HG03103 (cell line): ENCODE measurements around the gene CACNA1G.

Experiments
- ATAC-seq: cut with Tn5 transposase; IDR thresholded peaks from one replicate; pipeline ENCODE4 v1.9.1; 2021; ENCODE audit warnings: low read depth; ENCODE audit not compliant: unreplicated experiment

Gene CACNA1G

DNA sequence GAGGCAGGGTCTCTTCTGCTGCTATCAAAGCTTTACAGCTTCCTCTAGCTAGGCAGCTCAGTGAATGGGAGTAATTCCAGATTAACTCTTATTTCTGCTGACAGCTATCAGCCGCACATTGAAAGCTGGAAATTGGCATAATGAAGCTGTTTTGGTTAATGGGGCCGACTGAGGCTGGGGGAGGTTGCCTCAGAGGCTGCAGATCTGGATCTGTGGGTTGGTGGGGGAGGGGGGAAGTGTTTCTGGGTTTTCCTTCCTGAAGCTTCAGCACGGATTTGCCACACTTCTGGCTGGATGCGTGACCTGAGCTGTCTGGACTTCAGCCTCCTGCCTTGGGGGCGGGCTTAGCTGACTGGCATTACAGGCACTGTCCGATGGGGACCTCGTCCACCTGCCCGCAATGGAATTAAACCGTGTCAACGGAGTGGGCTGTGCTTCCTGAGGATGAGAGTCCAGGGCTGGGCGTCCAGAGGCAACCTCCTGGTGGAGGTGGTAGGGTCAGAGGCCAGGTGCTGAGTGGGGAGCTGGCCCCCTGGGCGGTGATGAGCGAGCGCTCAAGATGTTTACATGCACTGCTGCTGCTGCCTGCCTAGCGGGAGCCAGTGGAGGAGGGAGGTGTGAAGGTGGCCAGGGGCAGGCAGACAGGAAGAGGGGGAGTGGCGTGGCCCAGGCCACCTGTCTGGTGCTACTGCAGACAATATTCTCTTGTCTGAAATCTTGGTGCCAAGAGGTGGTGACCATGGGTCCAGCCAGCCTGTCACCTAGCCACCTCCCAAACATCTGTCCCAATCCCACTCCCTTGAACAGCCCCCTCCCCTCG lies 67.5 kb downstream of the CACNA1G start:
- ATAC-seq, result no peak

DNA sequence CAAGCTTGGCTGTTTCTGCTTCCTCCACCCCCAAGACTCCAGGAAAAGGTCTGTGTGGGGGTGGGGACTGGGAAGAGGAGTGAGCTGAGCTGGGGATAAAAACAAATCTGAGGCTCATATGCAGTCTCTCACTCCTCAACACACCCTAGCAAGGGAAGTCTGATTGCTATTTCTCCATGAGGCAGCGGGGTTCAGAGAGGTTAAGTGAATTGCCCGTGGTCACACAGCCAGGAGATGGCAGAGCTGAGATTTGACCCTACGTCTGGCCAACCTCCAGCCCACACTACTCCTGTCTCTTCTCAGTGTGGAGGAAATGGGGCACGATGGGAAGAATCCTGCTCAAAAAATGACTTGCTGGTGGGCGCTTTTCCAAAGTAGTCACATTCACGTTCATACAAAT lies 69.4 kb downstream of the CACNA1G start:
- ATAC-seq, result no peak

DNA sequence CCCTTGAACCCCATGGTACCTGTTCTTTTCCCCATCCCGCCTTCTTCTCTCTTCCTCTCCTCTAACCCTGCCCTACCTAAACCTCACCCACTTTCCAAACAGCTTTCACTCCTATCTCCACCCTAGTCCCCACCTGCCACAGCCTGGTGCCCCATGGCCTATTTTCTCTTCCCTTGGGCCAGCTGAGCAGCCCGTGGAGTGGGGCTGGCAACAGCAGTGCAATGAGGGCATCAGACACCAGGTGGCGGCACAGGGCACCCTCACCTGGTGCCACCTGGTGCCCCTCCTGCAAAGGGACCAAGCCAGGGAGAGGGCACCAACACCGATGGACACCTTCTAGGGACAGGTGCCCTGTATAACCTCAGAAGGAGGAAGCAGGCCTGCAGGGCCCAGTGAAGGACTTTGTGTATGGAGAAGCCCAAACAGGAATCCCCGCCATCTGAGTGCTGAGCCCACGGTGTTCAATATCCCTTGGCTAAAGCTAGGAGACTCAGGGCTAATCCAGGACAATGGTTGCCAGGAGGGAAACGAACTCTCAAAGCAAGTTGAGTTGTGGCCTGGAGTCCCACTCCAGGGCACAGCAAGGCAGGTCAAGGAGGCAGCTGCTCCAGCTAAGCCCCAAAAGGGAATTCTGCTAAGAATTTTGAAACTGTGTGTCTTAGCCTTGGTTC lies 70.1 kb downstream of the CACNA1G start:
- no peak for ATAC-seq

- no peak for ATAC-seq
These were observed 70.8 kb downstream of the CACNA1G start for GRCh38 chr17:50631195-50631907.

DNA sequence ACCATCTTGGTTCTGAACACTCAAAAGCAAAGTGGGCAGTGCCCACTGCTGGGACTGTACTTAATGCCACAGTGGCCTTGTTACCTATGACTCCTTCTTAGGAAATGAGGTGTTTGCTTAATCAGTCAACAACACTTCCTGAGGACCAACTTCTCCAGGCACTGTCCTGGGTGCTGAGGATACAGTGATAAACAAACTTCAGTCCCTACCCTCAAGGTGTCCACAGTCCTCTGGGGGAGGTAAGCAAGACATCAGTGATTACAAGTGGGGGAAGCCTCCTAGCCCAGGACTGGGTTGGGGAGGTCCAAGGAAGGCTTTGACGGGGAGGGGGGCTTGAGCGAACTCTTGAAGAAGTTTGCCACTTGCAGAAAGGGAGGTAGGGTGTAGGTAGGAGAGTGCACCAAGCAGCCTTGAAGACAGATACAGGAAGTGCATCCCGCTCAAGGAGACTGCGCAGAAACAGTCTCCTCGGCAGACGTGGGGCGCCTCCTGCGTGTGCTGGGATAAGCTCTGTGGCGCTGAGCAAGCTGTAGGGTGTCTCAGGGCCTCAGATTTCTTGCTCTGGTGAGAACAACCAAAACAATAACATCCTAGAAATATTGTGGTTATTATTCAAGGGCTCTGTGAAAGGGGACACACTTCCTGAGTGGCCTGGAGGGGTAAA lies 71.5 kb downstream of the CACNA1G start:
- no peak for ATAC-seq

DNA sequence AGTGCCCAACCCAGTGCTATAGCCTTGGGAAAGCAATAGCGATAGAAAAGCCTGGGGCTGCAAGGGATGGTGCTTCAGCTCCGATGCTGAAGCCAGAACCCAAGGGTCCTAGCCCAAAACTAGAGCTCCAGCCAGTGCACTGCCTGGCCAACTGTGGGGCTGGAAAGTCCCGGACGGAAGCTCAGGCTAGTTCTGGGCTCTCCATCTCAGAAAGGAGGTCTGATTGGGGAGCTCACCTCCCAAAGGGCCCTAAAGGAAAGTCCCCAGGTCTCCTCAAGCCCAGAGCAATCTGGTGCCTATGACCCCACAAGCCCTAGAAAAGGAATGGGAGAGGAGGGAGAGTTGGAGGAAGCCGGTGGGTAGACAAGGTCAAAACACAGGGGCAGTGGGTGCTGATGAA lies 72.1 kb downstream of the CACNA1G start:
- no peak for ATAC-seq

- ATAC-seq, result no peak
These were observed 73.2 kb downstream of the CACNA1G start for GRCh38 chr17:50633683-50634082.

DNA sequence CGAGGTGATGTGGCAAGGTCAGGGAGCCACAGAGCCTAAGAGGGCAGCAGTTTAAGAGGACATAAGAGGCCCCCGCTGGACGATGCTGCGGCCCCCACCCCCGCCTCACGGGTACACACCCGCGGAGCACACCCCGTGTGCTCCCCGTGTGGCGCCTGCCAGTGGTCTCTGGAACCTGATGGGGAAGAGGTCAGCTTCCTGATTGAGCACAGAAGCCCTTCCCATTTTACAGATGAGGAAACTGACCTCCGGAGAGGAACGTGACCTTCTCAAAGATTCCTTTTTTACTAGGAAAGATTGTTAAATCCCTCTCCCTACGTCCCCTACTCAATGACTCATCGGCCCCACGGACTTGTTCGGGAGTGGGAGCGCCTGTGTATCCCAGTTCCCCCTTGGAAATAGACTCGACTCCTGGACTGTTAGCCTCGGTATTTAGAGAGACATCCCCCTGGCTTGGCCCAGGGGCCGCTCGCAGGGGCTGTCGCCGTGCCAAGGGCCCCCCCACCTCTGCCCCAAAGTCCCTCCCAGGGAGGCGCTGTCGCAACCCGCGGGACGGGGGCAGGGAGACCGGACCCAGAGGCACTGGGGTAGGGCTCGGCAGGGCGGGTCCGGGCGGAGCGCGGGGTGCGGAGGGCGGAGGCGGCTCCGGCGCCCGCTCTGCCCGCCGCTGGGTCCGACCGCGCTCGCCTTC lies 73.9 kb downstream of the CACNA1G start, which contains the start of gene ABCC3:
ABCC3 (plus strand) TSS at position 658 of the 691 bp plus-strand sequence. CDS start 56 bp downstream, outside the sequence.
- no peak for ATAC-seq

DNA sequence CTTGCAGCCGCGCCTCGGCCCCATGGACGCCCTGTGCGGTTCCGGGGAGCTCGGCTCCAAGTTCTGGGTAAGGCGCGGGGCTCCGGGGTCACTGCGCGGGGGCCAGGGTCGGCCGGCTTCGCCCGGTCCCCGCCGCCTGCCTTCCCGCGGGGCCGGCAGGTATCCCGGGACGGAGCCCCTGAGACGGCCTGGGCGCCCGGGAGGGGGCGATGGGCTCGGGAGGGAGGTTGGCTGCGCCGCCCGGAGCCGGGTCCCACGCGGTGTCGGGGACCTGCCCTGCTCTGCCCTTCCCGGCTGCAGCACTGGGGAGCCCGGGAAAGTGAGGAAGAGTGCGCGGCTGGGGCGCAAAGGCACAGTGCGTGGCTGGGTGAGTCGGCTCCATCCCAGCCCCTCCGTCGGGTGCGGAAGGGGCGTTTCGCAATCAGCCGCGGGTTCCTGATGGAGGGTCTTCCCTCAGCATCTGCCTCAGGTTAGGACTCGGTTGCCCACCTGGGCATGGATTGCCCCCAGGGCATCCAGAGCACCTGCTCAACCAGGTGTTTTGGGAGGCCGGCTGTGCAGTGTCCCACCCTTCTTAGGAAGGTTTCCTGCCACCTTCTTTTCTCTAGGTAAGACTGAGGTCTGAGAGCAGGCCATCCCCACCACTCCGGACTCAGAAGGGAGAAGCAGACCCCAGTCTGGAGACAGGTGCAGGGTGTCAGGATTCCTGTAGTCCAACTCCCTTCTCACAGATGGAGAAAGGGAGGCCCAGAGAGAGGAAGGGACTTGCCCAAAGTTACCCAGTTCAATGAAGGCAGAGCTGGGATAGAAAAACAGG lies 74.6 kb downstream of the CACNA1G start:
- no peak for ATAC-seq

- no peak for ATAC-seq
These were observed 75.1 kb downstream of the CACNA1G start for GRCh38 chr17:50635732-50635981.

GRCh38 chr17:50635982-50636803 lies 75.7 kb downstream of the CACNA1G start:
- no peak for ATAC-seq

DNA sequence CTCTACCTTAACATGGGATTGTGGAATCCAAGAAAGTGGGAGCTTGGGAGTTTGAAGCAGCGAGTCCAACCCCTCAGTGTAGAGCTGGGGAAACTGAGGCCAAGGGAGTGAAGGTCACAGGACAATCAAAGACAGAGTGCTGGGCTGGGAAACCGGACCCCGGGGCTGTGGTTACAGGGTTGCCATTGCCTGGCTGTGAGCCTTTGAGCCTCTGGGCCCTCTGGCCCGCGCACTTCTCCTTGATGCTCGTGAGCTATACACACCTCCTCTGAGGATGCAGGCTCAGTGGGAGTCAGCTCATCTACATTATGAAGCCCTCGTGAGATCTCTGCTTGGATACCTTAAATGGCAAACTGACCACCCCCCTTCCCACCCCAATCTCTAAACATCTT lies 76.3 kb downstream of the CACNA1G start:
- no peak for ATAC-seq

DNA sequence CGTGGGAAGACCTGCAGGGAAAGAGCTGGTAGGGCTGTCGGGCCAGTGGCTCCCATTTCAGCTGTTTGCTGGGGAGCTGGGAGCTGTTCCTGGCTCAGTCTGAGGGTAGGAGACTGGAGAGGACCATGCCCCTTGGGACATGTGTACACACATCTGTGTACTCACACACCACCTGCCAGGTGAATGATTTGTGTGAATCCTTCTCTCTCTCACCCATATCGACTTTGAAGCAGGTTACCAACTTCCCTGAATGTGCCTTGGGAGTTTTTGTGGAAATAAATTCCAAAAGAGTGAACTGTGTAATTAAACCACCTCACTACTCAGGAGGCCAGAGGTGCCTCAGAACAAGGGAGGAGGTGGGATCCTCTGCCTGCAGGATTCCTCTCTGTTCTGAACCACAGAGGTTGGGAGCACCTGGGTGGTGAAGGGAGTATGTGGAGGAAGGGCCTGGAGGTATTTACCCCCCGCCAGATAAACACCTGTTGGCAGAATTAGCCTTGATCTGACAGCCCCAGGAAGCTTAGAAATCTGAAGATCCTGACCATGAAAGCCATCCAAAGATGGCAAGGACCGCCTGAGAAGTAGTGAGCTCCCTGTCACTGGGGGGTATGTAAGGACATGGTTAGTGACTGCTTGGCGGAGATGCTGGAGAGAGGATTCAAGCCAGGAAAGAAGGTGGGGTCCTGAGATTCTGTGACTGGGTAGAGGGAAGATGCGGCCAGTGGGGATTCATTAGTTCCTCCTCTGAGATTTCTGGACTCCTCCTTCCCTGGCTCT lies 77.5 kb downstream of the CACNA1G start:
- ATAC-seq, result no peak

- no peak for ATAC-seq
These were observed 78.1 kb downstream of the CACNA1G start for GRCh38 chr17:50638606-50638965.

- no peak for ATAC-seq
These were observed 78.6 kb downstream of the CACNA1G start for GRCh38 chr17:50638966-50639713.

DNA sequence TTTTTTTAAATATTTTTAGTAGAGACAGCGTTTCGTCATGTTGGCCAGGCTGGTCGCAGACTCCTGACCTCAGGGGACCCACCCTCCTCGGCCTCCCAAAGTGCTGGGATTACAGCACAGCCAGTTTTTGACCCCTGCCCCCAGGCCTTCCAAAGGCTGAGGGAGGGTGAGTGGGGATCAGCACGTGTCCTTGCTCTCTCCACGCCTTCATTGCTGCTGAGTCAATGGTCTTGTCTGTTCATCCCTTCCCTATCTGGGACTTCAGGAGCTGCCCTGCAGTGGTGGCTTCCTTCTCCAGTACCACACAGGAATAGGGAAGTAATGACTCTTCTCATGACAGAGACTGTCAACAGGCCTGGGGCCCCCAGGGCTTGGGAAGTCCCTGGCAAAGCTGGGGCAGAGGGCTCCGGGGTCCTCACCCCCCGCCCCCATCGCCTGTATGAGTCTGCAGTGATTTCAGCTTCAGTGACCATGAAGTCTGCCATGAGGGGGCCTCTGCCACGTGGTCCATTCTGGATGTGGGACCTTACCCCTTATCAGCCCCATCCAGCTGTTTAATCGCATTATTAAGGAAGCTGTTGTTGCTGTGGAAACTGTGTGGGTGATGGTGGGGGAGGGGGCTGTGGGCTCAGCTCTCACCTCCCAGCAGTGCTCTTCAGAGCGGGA lies 80.3 kb downstream of the CACNA1G start:
- ATAC-seq, result no peak

DNA sequence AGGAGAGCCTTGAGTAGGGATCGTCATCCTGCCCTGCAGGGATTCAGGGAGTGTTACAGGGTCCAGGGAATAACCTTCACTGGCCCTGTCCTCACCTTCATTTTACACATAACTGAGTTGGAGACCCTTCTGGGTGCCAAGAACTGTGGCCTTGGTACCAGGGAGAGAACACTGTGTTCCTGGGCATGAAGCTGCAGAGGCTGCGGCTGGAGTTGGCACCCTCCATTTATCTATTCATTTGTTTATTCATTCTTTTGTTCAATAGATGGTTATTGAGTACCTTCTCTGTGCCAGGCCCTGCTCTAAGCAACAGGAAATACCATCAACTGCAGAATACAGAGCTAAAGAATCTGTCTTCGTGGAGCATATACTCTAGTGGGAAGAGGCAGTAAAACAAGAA lies 80.8 kb downstream of the CACNA1G start:
- ATAC-seq, result no peak
